ENCODE data around the gene C1QTNF1. TPM values are rescaled to one million over a fixed set of nuclear protein-coding genes. Genes with fewer than 3 reads are reported as not detected.

The C1QTNF1 gene
- total and polyA plus RNA-seq, 2 donors (not counting 1 experiment from before 2014, with no cell fraction given): not detected

DNA sequence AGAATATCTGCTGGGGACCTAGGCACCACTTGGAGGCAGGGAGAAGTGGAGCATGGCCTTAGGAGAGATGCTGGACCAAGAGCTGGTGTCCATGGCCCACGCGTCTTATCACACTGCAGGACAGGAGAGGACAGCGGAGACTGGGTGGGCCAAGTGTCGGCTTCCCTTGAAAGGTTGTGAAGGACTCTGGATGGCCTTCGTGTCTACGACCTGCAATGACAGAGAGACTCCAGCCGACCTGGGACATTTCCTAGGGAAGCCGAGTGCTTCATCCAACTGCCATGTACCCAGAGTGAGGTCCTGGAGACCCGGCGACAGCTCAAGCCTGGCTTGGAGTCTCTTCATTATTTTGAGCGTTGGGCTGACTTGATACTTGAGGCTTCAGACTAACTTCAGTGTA is 20.5 kb downstream of the C1QTNF1 start:
- ChIA-PET POLR2A (no interaction called here), CTCF (interaction anchor here (0.8 to 2.4 kb wide), 6 partner anchors 8 to 348 kb away, joined by 3 to 24 read pairs (median 6); no protein-coding TSS in a partner anchor)
- no peak overlapping the region for H3K27ac Mint-ChIP-seq
- H3K4me3 ChIP-seq (ENCODE audit: control extremely low read depth in 1 of 5, extremely low read depth in 1 of 5, insufficient read depth in 1 of 5, low read depth in 2 of 5, low read length in 4 of 5): no peak overlapping the region
- H3K79me2 ChIP-seq (ENCODE audit: control insufficient read depth, insufficient read depth, low read length): no peaks in the 10 kb centered on the region
- H3K4me3 Mint-ChIP-seq: no peak overlapping the region
- H4K20me1 ChIP-seq (ENCODE audit: control insufficient read depth, insufficient read depth, low read length, poor library complexity, severe bottlenecking): no peaks in the 10 kb centered on the region
- peaks cover 0 to 19% (median 0%) of the 10 kb centered on the region in 4 experiments for H3K27me3 ChIP-seq (replicated peaks in 1 of 4; ENCODE audit: control extremely low read depth in 1 of 4, control insufficient read depth in 3 of 4, insufficient read depth in 4 of 4, low read length in 3 of 4)
- intact Hi-C loops (cut with micrococcal nuclease): loop anchor here (10.0 kb wide), 1 partner anchor 50 kb away; no protein-coding TSS in a partner anchor
- no peaks in the 10 kb centered on the region for H3K36me3 ChIP-seq (replicated peaks in 1 of 2; ENCODE audit: control extremely low read depth in 1 of 2, control insufficient read depth in 1 of 2, extremely low read depth in 1 of 2, insufficient read depth in 2 of 2, low read length in 1 of 2)
- WGBS (ENCODE audit: insufficient coverage): 94% methylated on average over 10 of the region's 11 CpGs
- peaks cover 1% of the 10 kb centered on the region for H3K4me1 Mint-ChIP-seq
- no peak overlapping the region for H2AFZ ChIP-seq (ENCODE audit: insufficient read depth, low read depth, low read length, poor library complexity, severe bottlenecking)
- TF ChIP-seq, protein P1, sequence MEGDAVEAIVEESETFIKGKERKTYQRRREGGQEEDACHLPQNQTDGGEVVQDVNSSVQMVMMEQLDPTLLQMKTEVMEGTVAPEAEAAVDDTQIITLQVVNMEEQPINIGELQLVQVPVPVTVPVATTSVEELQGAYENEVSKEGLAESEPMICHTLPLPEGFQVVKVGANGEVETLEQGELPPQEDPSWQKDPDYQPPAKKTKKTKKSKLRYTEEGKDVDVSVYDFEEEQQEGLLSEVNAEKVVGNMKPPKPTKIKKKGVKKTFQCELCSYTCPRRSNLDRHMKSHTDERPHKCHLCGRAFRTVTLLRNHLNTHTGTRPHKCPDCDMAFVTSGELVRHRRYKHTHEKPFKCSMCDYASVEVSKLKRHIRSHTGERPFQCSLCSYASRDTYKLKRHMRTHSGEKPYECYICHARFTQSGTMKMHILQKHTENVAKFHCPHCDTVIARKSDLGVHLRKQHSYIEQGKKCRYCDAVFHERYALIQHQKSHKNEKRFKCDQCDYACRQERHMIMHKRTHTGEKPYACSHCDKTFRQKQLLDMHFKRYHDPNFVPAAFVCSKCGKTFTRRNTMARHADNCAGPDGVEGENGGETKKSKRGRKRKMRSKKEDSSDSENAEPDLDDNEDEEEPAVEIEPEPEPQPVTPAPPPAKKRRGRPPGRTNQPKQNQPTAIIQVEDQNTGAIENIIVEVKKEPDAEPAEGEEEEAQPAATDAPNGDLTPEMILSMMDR (IDR thresholded peaks at IDR 0.05): no peak
- no peak for TF ChIP-seq EZH2 (IDR thresholded peaks at IDR 0.05; ENCODE audit: borderline replicate concordance, insufficient read depth, low read depth, low read length, poor library complexity, severe bottlenecking)
- no peak overlapping the region for H3K27ac ChIP-seq (ENCODE audit: low read length in 2 of 2)
- H3K27me3 Mint-ChIP-seq: peaks cover 24% of the 10 kb centered on the region
- no peak overlapping the region for H3K4me2 ChIP-seq (replicated peaks; ENCODE audit: low read depth, low read length, poor library complexity, severe bottlenecking)
- no peaks in the 10 kb centered on the region for H3K4me1 ChIP-seq (ENCODE audit: control insufficient read depth in 2 of 2, insufficient read depth in 2 of 2, low read length in 2 of 2)
- H3K9me3 ChIP-seq (ENCODE audit: control extremely low read depth in 1 of 3, control insufficient read depth in 2 of 3, insufficient read depth in 1 of 3, low read length in 2 of 3): peaks cover 0 to 3% (median 0%) of the 10 kb centered on the region in 3 donors
- H3K9me3 Mint-ChIP-seq (ENCODE audit: insufficient read depth): no peaks in the 10 kb centered on the region
- no peak for ATAC-seq (ENCODE audit: low read depth)
- no peak for DNase-seq
- no peak overlapping the region for H3K9ac ChIP-seq (ENCODE audit: low read length)

DNA sequence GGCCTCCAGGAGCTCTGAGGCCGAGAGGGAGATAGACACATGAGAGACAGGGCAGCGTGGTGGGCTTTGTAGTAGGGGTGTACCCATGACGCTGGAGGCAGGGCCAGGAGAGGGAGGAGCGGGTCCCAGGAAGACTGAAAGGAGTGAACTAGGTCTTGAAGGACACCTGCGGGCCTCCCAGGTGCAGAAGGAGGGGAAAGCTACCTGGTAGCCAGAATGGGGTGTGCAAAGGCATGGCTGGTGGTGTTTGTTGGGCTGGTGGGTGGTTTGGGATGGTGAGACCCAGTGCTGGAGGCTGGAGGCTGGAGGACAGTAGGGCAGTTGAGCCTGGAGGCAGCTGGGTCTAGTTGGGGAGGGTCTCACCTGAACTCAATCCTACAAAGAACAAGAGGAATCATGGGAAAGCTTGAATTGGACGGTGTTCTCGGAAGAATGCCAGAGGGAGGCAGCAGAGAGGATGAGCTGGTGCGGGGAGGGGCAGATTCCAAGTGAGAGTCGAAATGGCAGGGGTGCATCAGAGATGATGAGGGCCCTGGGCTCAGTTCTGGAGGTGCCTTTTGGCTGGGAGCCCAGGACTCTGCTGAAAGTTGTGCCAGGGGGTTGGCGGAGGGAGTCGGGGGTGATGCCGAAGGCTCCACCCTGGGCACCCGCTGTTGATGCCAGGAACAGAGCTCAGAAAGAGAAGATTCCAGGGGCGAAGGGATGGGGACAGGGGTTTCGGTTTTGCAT is 21.2 kb downstream of the C1QTNF1 start:
- CTCF ChIA-PET: interaction anchor here (0.7 to 2.4 kb wide), 13 partner anchors 9 to 356 kb away, joined by 3 to 24 read pairs (median 5); no protein-coding TSS in a partner anchor

More for the DNA sequence above, 21.2 kb downstream of the C1QTNF1 start:
- no peak for DNase-seq
- H3K27ac ChIP-seq (ENCODE audit: low read length in 2 of 2): no peak overlapping the region
- no peaks in the 10 kb centered on the region for H3K4me1 ChIP-seq (ENCODE audit: control insufficient read depth in 2 of 2, insufficient read depth in 2 of 2, low read length in 2 of 2)
- no peaks in the 10 kb centered on the region for H3K36me3 ChIP-seq (replicated peaks in 1 of 2; ENCODE audit: control extremely low read depth in 1 of 2, control insufficient read depth in 1 of 2, extremely low read depth in 1 of 2, insufficient read depth in 2 of 2, low read length in 1 of 2)
- Mint-ChIP-seq H3K27ac (no peak overlapping the region), H3K27me3 (peaks cover 24% of the 10 kb centered on the region), H3K4me1 (peaks cover 1% of the 10 kb centered on the region), H3K4me3 (no peak overlapping the region), H3K9me3 (ENCODE audit: insufficient read depth) (no peaks in the 10 kb centered on the region)
- no peak overlapping the region for H3K4me3 ChIP-seq (ENCODE audit: control extremely low read depth in 1 of 5, extremely low read depth in 1 of 5, insufficient read depth in 1 of 5, low read depth in 2 of 5, low read length in 4 of 5)
- no peaks in the 10 kb centered on the region for H3K79me2 ChIP-seq (ENCODE audit: control insufficient read depth, insufficient read depth, low read length)
- TF ChIP-seq EZH2 (IDR thresholded peaks at IDR 0.05; ENCODE audit: borderline replicate concordance, insufficient read depth, low read depth, low read length, poor library complexity, severe bottlenecking): no peak
- TF ChIP-seq, protein P1 (IDR thresholded peaks at IDR 0.05): no peak
- H4K20me1 ChIP-seq (ENCODE audit: control insufficient read depth, insufficient read depth, low read length, poor library complexity, severe bottlenecking): no peaks in the 10 kb centered on the region
- 82% methylated on average over 15 of the region's 15 CpGs for WGBS (ENCODE audit: insufficient coverage)
- intact Hi-C loops (cut with micrococcal nuclease): loop anchor here (5.0 to 10.0 kb wide), 2 partner anchors 37 to 50 kb away; no protein-coding TSS in a partner anchor
- POLR2A ChIA-PET: no interaction called here
- H3K9me3 ChIP-seq (ENCODE audit: control extremely low read depth in 1 of 3, control insufficient read depth in 2 of 3, insufficient read depth in 1 of 3, low read length in 2 of 3): peaks cover 0 to 6% (median 0%) of the 10 kb centered on the region in 3 donors
- no peak overlapping the region for H3K4me2 ChIP-seq (replicated peaks; ENCODE audit: low read depth, low read length, poor library complexity, severe bottlenecking)
- no peak overlapping the region for H2AFZ ChIP-seq (ENCODE audit: insufficient read depth, low read depth, low read length, poor library complexity, severe bottlenecking)
- H3K27me3 ChIP-seq (replicated peaks in 1 of 4; ENCODE audit: control extremely low read depth in 1 of 4, control insufficient read depth in 3 of 4, insufficient read depth in 4 of 4, low read length in 3 of 4): peaks cover 0 to 19% (median 0%) of the 10 kb centered on the region in 4 experiments
- H3K9ac ChIP-seq (ENCODE audit: low read length): no peak overlapping the region
- no peak for ATAC-seq (ENCODE audit: low read depth)

Data from B cell (primary cell).